Measurements from ENCODE around the gene PTPN21. TPM values are rescaled to one million over a fixed set of nuclear protein-coding genes. Genes with fewer than 3 reads are reported as not detected.

PTPN21 gene
- polyA plus RNA-seq, 1 of the 3 experiments (the other 2 are of a cell fraction), result 5.6 TPM

GRCh38 chr14:88552876-88553275, 1.9 kb downstream of the PTPN21 start:
- CTCF ChIA-PET, result interaction anchor here (1.1 to 1.5 kb wide), 3 partner anchors 10 to 363 kb away, joined by 3 to 6 read pairs (median 4); partner anchors contain the start of genes EML5 and ZC3H14
- H3K9ac ChIP-seq, result peak overlapping the region; percentile 86; the same call in 1 of the 2 replicates
- no peak for DNase-seq

GRCh38 chr14:88551980-88552431, 2.8 kb downstream of the PTPN21 start:
- peak overlapping the region; percentile 95 for H3K4me2 ChIP-seq
- peaks cover 9% of the 10 kb centered on the region; the same call in 1 of the 2 replicates for H4K20me1 ChIP-seq (ENCODE audit: insufficient read depth)
- 30% methylated on average over 23 of the region's 23 CpGs for WGBS (ENCODE audit: low lambda C conversion rate)
- ChIA-PET POLR2A (interaction anchor here (0.6 to 1.1 kb wide), 3 partner anchors 11 to 117 kb away, joined by 3 read pairs; partner anchors contain the start of gene ZC3H14), CTCF (interaction anchor here (0.8 to 1.7 kb wide), 7 partner anchors 8 to 363 kb away, joined by 3 to 6 read pairs (median 4); partner anchors contain the start of genes EML5 and ZC3H14)
- DNase-seq, result peak; percentile 57
- peak overlapping the region; percentile 72 to 79 for H3K4me3 ChIP-seq (ENCODE audit: low read depth in 2 of 2, low read length in 1 of 2)
- TF ChIP-seq PBX3 (IDR thresholded peaks at IDR 0.05) (no peak), TAF1 (IDR thresholded peaks at IDR 0.05; ENCODE audit: borderline replicate concordance, low read depth, low read length) (no peak), USF1 (IDR thresholded peaks at IDR 0.05; ENCODE audit: borderline replicate concordance, low read depth) (no peak), ZBTB33 (IDR thresholded peaks at IDR 0.05; ENCODE audit: borderline replicate concordance, low read depth) (no peak), NFIC (IDR thresholded peaks at IDR 0.05; ENCODE audit: borderline replicate concordance) (no peak), RAD21 (IDR thresholded peaks at IDR 0.05; ENCODE audit: low read length) (no peak)
- H3K27me3 ChIP-seq (ENCODE audit: insufficient read depth), result no peaks in the 10 kb centered on the region
- H3F3A ChIP-seq (replicated peaks; ENCODE audit: insufficient read depth), result peaks cover 14% of the 10 kb centered on the region
- H3K36me3 ChIP-seq (replicated peaks in 1 of 2; ENCODE audit: control insufficient read depth in 1 of 2, insufficient read depth in 2 of 2, low read length in 1 of 2), result peaks cover 21 to 22% of the 10 kb centered on the region in 2 experiments
- H3K4me1 ChIP-seq (ENCODE audit: control insufficient read depth in 1 of 2, insufficient read depth in 2 of 2, low read depth in 1 of 2, low read length in 1 of 2), result peaks cover 9 to 22% of the 10 kb centered on the region in 2 experiments; a peak in 3 of 4 replicates
- peak overlapping the region; percentile 71 for H2AFZ ChIP-seq (ENCODE audit: low read depth)
- H3K9me3 ChIP-seq, result no peaks in the 10 kb centered on the region
- H3K27ac ChIP-seq (ENCODE audit: low read depth in 2 of 2, low read length in 1 of 2), result peak overlapping the region; percentile 2 to 42; a peak in 3 of 4 replicates
- no peaks in the 10 kb centered on the region for H3K9me2 ChIP-seq
- H3K9ac ChIP-seq, result peak overlapping the region; percentile 86
- peaks cover 69% of the 10 kb centered on the region for H3K79me2 ChIP-seq (ENCODE audit: insufficient read depth)

More at GRCh38 chr14:88552876-88553275, 1.9 kb downstream of the PTPN21 start:
- WGBS (ENCODE audit: low lambda C conversion rate), result 52% methylated on average over 2 of the region's 2 CpGs
- Histone ChIP-seq H3K4me3 (ENCODE audit: low read depth in 2 of 2, low read length in 1 of 2) (peak overlapping the region; percentile 79 to 85; a peak in 2 of 4 replicates), H3K4me1 (ENCODE audit: control insufficient read depth in 1 of 2, insufficient read depth in 2 of 2, low read depth in 1 of 2, low read length in 1 of 2) (peaks cover 9 to 22% of the 10 kb centered on the region in 2 experiments; a peak in 3 of 4 replicates), H4K20me1 (ENCODE audit: insufficient read depth) (peaks cover 9% of the 10 kb centered on the region; the same call in 1 of the 2 replicates), H3K9me3 (no peaks in the 10 kb centered on the region), H3F3A (replicated peaks; ENCODE audit: insufficient read depth) (peaks cover 14% of the 10 kb centered on the region), H3K36me3 (replicated peaks in 1 of 2; ENCODE audit: control insufficient read depth in 1 of 2, insufficient read depth in 2 of 2, low read length in 1 of 2) (peaks cover 16 to 21% of the 10 kb centered on the region in 2 experiments), H3K79me2 (ENCODE audit: insufficient read depth) (peaks cover 62% of the 10 kb centered on the region), H2AFZ (ENCODE audit: low read depth) (no peak overlapping the region), H3K9me2 (no peaks in the 10 kb centered on the region), H3K27ac (ENCODE audit: low read depth in 2 of 2, low read length in 1 of 2) (no peak overlapping the region), H3K4me2 (peak overlapping the region; percentile 95), H3K27me3 (ENCODE audit: insufficient read depth) (no peaks in the 10 kb centered on the region)
- POLR2A ChIA-PET, result interaction anchor here (1.1 kb wide), 1 partner anchor 26 kb away, joined by 3 read pairs; no protein-coding TSS in a partner anchor
- TF ChIP-seq FOXM1 (IDR thresholded peaks at IDR 0.05; ENCODE audit: low read depth), result no peak
- no peak for TF ChIP-seq MEF2A (IDR thresholded peaks at IDR 0.05; ENCODE audit: borderline replicate concordance, low read depth)

All from SK-N-SH (cell line).